ENCODE data around the gene PRKCH.
A peak's percentile ranks its signal among the peaks of the same experiment; 100 is the strongest.
"Not testable (repeated sequence)": the region's sequence is repeated elsewhere in the genome, so short reads cannot be mapped to it uniquely, and the experiment has no call there.

The PRKCH gene

GRCh38 chr14:61396694-61397093 is 75.3 kb downstream of the PRKCH start:
- DNase-seq: no peak

GRCh38 chr14:61397615-61398014 is 76.2 kb downstream of the PRKCH start:
- DNase-seq: no peak

GRCh38 chr14:61398221-61398620 is 76.8 kb downstream of the PRKCH start:
- no peak for DNase-seq

- DNase-seq: no peak
These were observed 78.0 kb downstream of the PRKCH start for GRCh38 chr14:61399365-61399764.

- DNase-seq: no peak
These were observed 80.1 kb downstream of the PRKCH start for GRCh38 chr14:61401461-61401860.

- DNase-seq: no peak
These were observed 82.0 kb downstream of the PRKCH start for GRCh38 chr14:61403411-61403810.

GRCh38 chr14:61404637-61405036 is 83.3 kb downstream of the PRKCH start:
- no peak for DNase-seq

- peak; percentile 4 to 54 (median 54) for DNase-seq
These were observed 84.8 kb downstream of the PRKCH start for GRCh38 chr14:61406198-61406597.

- no peak for DNase-seq
These were observed 85.3 kb downstream of the PRKCH start for GRCh38 chr14:61406675-61407074.

GRCh38 chr14:61408498-61408897 is 87.1 kb downstream of the PRKCH start:
- no peak for DNase-seq

GRCh38 chr14:61409782-61410181 is 88.4 kb downstream of the PRKCH start:
- peak in 1 of 3 experiments; percentile 44 for DNase-seq

GRCh38 chr14:61415934-61416333 is 94.6 kb downstream of the PRKCH start:
- DNase-seq: not testable (repeated sequence)

- DNase-seq: no peak
These were observed 95.2 kb downstream of the PRKCH start for GRCh38 chr14:61416591-61416990.

- no peak for DNase-seq
These were observed 95.8 kb downstream of the PRKCH start for GRCh38 chr14:61417141-61417540.

GRCh38 chr14:61417883-61418455 is 96.6 kb downstream of the PRKCH start:
- no peak for DNase-seq

GRCh38 chr14:61418746-61419145 is 97.4 kb downstream of the PRKCH start:
- DNase-seq: no peak

- no peak for DNase-seq
These were observed 97.8 kb downstream of the PRKCH start for GRCh38 chr14:61419201-61419600.

- no peak for DNase-seq
These were observed 98.9 kb downstream of the PRKCH start for GRCh38 chr14:61420326-61420725.

- DNase-seq: no peak
These were observed 100.0 kb downstream of the PRKCH start for GRCh38 chr14:61421212-61421923.

GRCh38 chr14:61426048-61426447 is 104.7 kb downstream of the PRKCH start:
- no peak for DNase-seq

GRCh38 chr14:61428261-61428660 is 106.9 kb downstream of the PRKCH start:
- no peak for DNase-seq

- no peak for DNase-seq
These were observed 107.9 kb downstream of the PRKCH start for GRCh38 chr14:61429316-61429715.

- peak; percentile 4 to 60 (median 14) for DNase-seq
These were observed 108.8 kb downstream of the PRKCH start for GRCh38 chr14:61430066-61430757.

GRCh38 chr14:61433169-61433568 is 111.8 kb downstream of the PRKCH start:
- DNase-seq: no peak
